Activated B cell treated with CpG ODN at 0.5 μM for 24 hours (primary cell): ENCODE measurements around the gene GPD2. TPM values are rescaled to one million over a fixed set of nuclear protein-coding genes. Genes with fewer than 3 reads are reported as not detected.
"Not testable (repeated sequence)": the region's sequence is repeated elsewhere in the genome, so short reads cannot be mapped to it uniquely, and the experiment has no call there.

Source experiments
- ATAC-seq: fragments of 200-7000 bp; cut with Tn5 transposase; one replicate; pipeline ENCODE4 v1.10.0; 2021; ENCODE audit warnings: low read depth, mild to moderate bottlenecking, moderate library complexity
- CTCF ChIA-PET: fragments of 350-600 bp; sonication (Branson Sonifier 250); formaldehyde crosslinking; loops from one replicate; lab custom pipeline; 2021; ENCODE audit warnings: antibody characterized with exemption; lab: Charles Lee
- POLR2A ChIA-PET: fragments of 350-600 bp; sonication (Branson Sonifier 250); formaldehyde crosslinking; loops from one replicate; lab custom pipeline; 2021; ENCODE audit warnings: antibody characterized with exemption; lab: Charles Lee
- DNase-seq: peaks from one replicate; pipeline ENCODE4 v3.0.0; 2022
- H3K27ac Mint-ChIP-seq: one replicate; pipeline ENCODE4 v1.8.0; 2020; ENCODE audit warnings: mixed read lengths
- H3K27me3 Mint-ChIP-seq: one replicate; pipeline ENCODE4 v1.8.0; 2021; ENCODE audit warnings: mixed read lengths
- H3K36me3 Mint-ChIP-seq: one replicate; pipeline ENCODE4 v1.8.0; 2021; ENCODE audit warnings: low read depth, mixed read lengths
- H3K4me1 Mint-ChIP-seq: one replicate; pipeline ENCODE4 v1.8.0; 2021; ENCODE audit warnings: mixed read lengths
- H3K4me3 Mint-ChIP-seq: one replicate; pipeline ENCODE4 v1.8.0; 2020; ENCODE audit warnings: mild to moderate bottlenecking, mixed read lengths
- H3K9me3 Mint-ChIP-seq: one replicate; pipeline ENCODE4 v1.8.0; 2020; ENCODE audit warnings: mixed read lengths
- CTCF ChIP-seq: fragments of 200-600 bp; IDR thresholded peaks from one replicate; pipeline ENCODE4 v1.8.0; 2022; ENCODE audit warnings: antibody characterized with exemption, mild to moderate bottlenecking
- intact Hi-C: fragments of 100-400 bp; cut with micrococcal nuclease; formaldehyde crosslinking; loops from one replicate; pipeline ENCODE4 v1.15.1; 2024
- total RNA-seq: library from RNA; stranded (reverse); gene quantifications from 2 replicates; pipeline ENCODE4 v1.2.3, GENCODE V29; 2022

The GPD2 gene
- total RNA-seq, 1 donor from 2014 or later: 17.8 TPM

- ChIA-PET CTCF (no interaction called here), POLR2A (interaction anchor here (0.6 kb wide), 1 partner anchor 16 kb away, joined by 3 read pairs; no protein-coding TSS in a partner anchor)
- Mint-ChIP-seq H3K27ac (no peak overlapping the region), H3K36me3 (peaks cover 13% of the 10 kb centered on the region), H3K9me3 (no peaks in the 10 kb centered on the region), H3K4me3 (no peak overlapping the region), H3K27me3 (no peaks in the 10 kb centered on the region), H3K4me1 (peaks cover 16% of the 10 kb centered on the region)
- intact Hi-C loops: no loop called here
- DNase-seq (no peak), ATAC-seq (no peak)
- TF ChIP-seq CTCF: no peak
Measured at GRCh38 chr2:156492979-156493378, 56.8 kb downstream of the GPD2 start.

- intact Hi-C loops, H3K27me3 Mint-ChIP-seq, CTCF ChIA-PET, POLR2A ChIA-PET, H3K27ac Mint-ChIP-seq, DNase-seq, H3K4me1 Mint-ChIP-seq, H3K4me3 Mint-ChIP-seq, H3K9me3 Mint-ChIP-seq, ATAC-seq: not testable (repeated sequence)
- H3K36me3 Mint-ChIP-seq: peaks cover 13% of the 10 kb centered on the region
Measured at GRCh38 chr2:156495998-156496397, 59.8 kb downstream of the GPD2 start.

- POLR2A ChIA-PET: interaction anchor here (0.6 kb wide), 1 partner anchor 1290 kb away, joined by 3 read pairs; no protein-coding TSS in a partner anchor
- DNase-seq (no peak), ATAC-seq (no peak)
- TF ChIP-seq CTCF: no peak
- Mint-ChIP-seq H3K4me1 (peaks cover 3% of the 10 kb centered on the region), H3K36me3 (peaks cover 7% of the 10 kb centered on the region), H3K9me3 (no peaks in the 10 kb centered on the region), H3K27ac (no peak overlapping the region), H3K4me3 (no peak overlapping the region), H3K27me3 (no peaks in the 10 kb centered on the region)
- intact Hi-C loops: no loop called here
- CTCF ChIA-PET: no interaction called here
Measured at GRCh38 chr2:156505696-156506095, 69.5 kb downstream of the GPD2 start.

GRCh38 chr2:156511122-156511521 lies 74.9 kb downstream of the GPD2 start:
- TF ChIP-seq CTCF: no peak
- peaks cover 44% of the 10 kb centered on the region for H3K36me3 Mint-ChIP-seq

GRCh38 chr2:156511803-156512202 lies 75.6 kb downstream of the GPD2 start:
- Mint-ChIP-seq H3K9me3 (no peaks in the 10 kb centered on the region), H3K36me3 (peaks cover 47% of the 10 kb centered on the region), H3K4me1 (peaks cover 9% of the 10 kb centered on the region), H3K27ac (no peak overlapping the region), H3K27me3 (no peaks in the 10 kb centered on the region), H3K4me3 (no peak overlapping the region)
- intact Hi-C loops: no loop called here
- no peak for ATAC-seq
- DNase-seq: no peak
- TF ChIP-seq CTCF: no peak
- POLR2A ChIA-PET: interaction anchor here (0.8 kb wide), 1 partner anchor 11 kb away, joined by 4 read pairs; no protein-coding TSS in a partner anchor
- CTCF ChIA-PET: interaction anchor here (0.8 kb wide), 1 partner anchor 176 kb away, joined by 3 read pairs; no protein-coding TSS in a partner anchor

More at GRCh38 chr2:156511122-156511521, 74.9 kb downstream of the GPD2 start:
- ATAC-seq: no peak
- no peaks in the 10 kb centered on the region for H3K27me3 Mint-ChIP-seq
- peaks cover 9% of the 10 kb centered on the region for H3K4me1 Mint-ChIP-seq
- no peak for DNase-seq
- no peak overlapping the region for H3K4me3 Mint-ChIP-seq
- ChIA-PET POLR2A (interaction anchor here (0.8 kb wide), 1 partner anchor 11 kb away, joined by 4 read pairs; no protein-coding TSS in a partner anchor), CTCF (interaction anchor here (0.8 kb wide), 1 partner anchor 175 kb away, joined by 3 read pairs; no protein-coding TSS in a partner anchor)
- no peaks in the 10 kb centered on the region for H3K9me3 Mint-ChIP-seq
- no peak overlapping the region for H3K27ac Mint-ChIP-seq
- intact Hi-C loops: no loop called here
